H9 (cell line): ENCODE results near the gene CFAP141. TPM values are rescaled to one million over a fixed set of nuclear protein-coding genes. Genes with fewer than 3 reads are reported as not detected.

ENCODE experiments used
- DNase-seq: peaks from one replicate; pipeline ENCODE4 v3.0.0-alpha.2; 2017
- H2AFZ ChIP-seq: one replicate; pipeline ENCODE4 v1.6.1; 2013; ENCODE audit warnings: mild to moderate bottlenecking, low read length, control low read depth, moderate library complexity
- H2AK5ac ChIP-seq: 2 replicates; pipeline ENCODE4 v1.6.1; 2013; ENCODE audit warnings: low read length, control low read depth, mixed read lengths; ENCODE audit not compliant: insufficient read length
- H2BK120ac ChIP-seq: one replicate; pipeline ENCODE4 v1.6.1; 2013; ENCODE audit warnings: low read depth, mild to moderate bottlenecking, low read length, control low read depth, inconsistent platforms; ENCODE audit not compliant: poor library complexity, severe bottlenecking
- H2BK12ac ChIP-seq: 2 replicates; pipeline ENCODE4 v1.6.1; 2013; ENCODE audit warnings: low read length, control low read depth, mixed read lengths, low read depth; ENCODE audit not compliant: insufficient read length
- H2BK15ac ChIP-seq: 2 replicates; pipeline ENCODE4 v1.6.1; 2013; ENCODE audit warnings: low read depth, low read length, control low read depth
- H2BK20ac ChIP-seq: one replicate; pipeline ENCODE4 v1.6.1; 2013; ENCODE audit warnings: low read depth, mild to moderate bottlenecking, low read length, control low read depth, inconsistent platforms; ENCODE audit not compliant: poor library complexity, severe bottlenecking
- H2BK5ac ChIP-seq: 2 replicates; pipeline ENCODE4 v1.6.1; 2013; ENCODE audit warnings: low read length, control low read depth, mixed read lengths; ENCODE audit not compliant: insufficient read length
- H3K14ac ChIP-seq: 2 replicates; pipeline ENCODE4 v1.6.1; 2013; ENCODE audit warnings: low read length, control low read depth; ENCODE audit not compliant: insufficient read depth
- H3K18ac ChIP-seq: 2 replicates; pipeline ENCODE4 v1.6.1; 2013; ENCODE audit warnings: low read depth, mild to moderate bottlenecking, mixed read lengths, low read length, control low read depth; ENCODE audit not compliant: insufficient read length
- H3K23ac ChIP-seq: 2 replicates; pipeline ENCODE4 v1.6.1; 2013; ENCODE audit warnings: low read length, control low read depth, mixed read lengths, low read depth; ENCODE audit not compliant: insufficient read length
- H3K23me2 ChIP-seq: 2 replicates; pipeline ENCODE4 v1.6.1; 2013; ENCODE audit warnings: low read depth, mild to moderate bottlenecking, mixed read lengths, low read length, control low read depth; ENCODE audit not compliant: insufficient read length, poor library complexity, severe bottlenecking
- H3K27ac ChIP-seq: 2 replicates; pipeline ENCODE4 v1.5.1; 2013; ENCODE audit warnings: low read length, control low read depth, mixed read lengths, low read depth; ENCODE audit not compliant: insufficient read length
- H3K27me3 ChIP-seq: 2 replicates; pipeline ENCODE4 v1.6.1; 2013; ENCODE audit warnings: low read length, control low read depth, inconsistent platforms; ENCODE audit not compliant: insufficient read depth
- H3K4ac ChIP-seq: 2 replicates; pipeline ENCODE4 v1.6.1; 2013; ENCODE audit warnings: low read depth, mild to moderate bottlenecking, control low read depth, inconsistent platforms, low read length, moderate library complexity
- H3K4me1 ChIP-seq: 2 replicates; pipeline ENCODE4 v1.6.1; 2013; ENCODE audit warnings: low read length, control low read depth, inconsistent platforms; ENCODE audit not compliant: insufficient read depth
- H3K4me2 ChIP-seq: 2 replicates; pipeline ENCODE4 v1.6.1; 2013; ENCODE audit warnings: low read length, control low read depth, mixed read lengths; ENCODE audit not compliant: insufficient read length, insufficient read depth
- H3K56ac ChIP-seq: 2 replicates; pipeline ENCODE4 v1.6.1; 2013; ENCODE audit warnings: low read depth, mild to moderate bottlenecking, mixed read lengths, low read length, control low read depth; ENCODE audit not compliant: insufficient read length
- H3K79me1 ChIP-seq: 2 replicates; pipeline ENCODE4 v1.6.1; 2013; ENCODE audit warnings: low read depth, mild to moderate bottlenecking, moderate library complexity, low read length, control low read depth, inconsistent platforms; ENCODE audit not compliant: insufficient read depth, poor library complexity, severe bottlenecking
- H3K79me2 ChIP-seq: 2 replicates; pipeline ENCODE4 v1.6.1; 2013; ENCODE audit warnings: low read length, control low read depth, inconsistent platforms; ENCODE audit not compliant: insufficient read depth
- H3K9ac ChIP-seq: 2 replicates; pipeline ENCODE4 v1.6.1; 2013; ENCODE audit warnings: low read length, control low read depth, mixed read lengths; ENCODE audit not compliant: insufficient read length; ENCODE audit errors: extremely low read depth
- H3K9me3 ChIP-seq: one replicate; pipeline ENCODE4 v1.6.1; 2013; ENCODE audit warnings: low read depth, low read length, inconsistent platforms; ENCODE audit not compliant: control insufficient read depth
- H3T11ph ChIP-seq: one replicate; pipeline ENCODE4 v1.6.1; 2013; ENCODE audit warnings: mild to moderate bottlenecking, low read length, control low read depth, inconsistent platforms
- H4K20me1 ChIP-seq: one replicate; pipeline ENCODE4 v1.6.1; 2013; ENCODE audit not compliant: control insufficient read depth, insufficient read length, insufficient read depth
- H4K5ac ChIP-seq: 2 replicates; pipeline ENCODE4 v1.6.1; 2013; ENCODE audit warnings: low read depth, mild to moderate bottlenecking, mixed read lengths, low read length, control low read depth; ENCODE audit not compliant: insufficient read length
- H4K8ac ChIP-seq: replicated peaks from 2 replicates; pipeline ENCODE4 v1.6.1; 2013; ENCODE audit warnings: low read length, control low read depth, mixed read lengths, low read depth; ENCODE audit not compliant: insufficient read length
- H4K91ac ChIP-seq: 2 replicates; pipeline ENCODE4 v1.6.1; 2013; ENCODE audit warnings: low read depth, mild to moderate bottlenecking, moderate library complexity, mixed read lengths, low read length, control low read depth; ENCODE audit not compliant: insufficient read length
- H3K27ac Mint-ChIP-seq, 3 experiments: 2 replicates in 2 of 3; 3 replicates in 1 of 3; pipeline ENCODE4 v1.8.0; 2020 to 2021; ENCODE audit warnings: mixed read lengths in 3 of 3, mild to moderate bottlenecking in 1 of 3, moderate library complexity in 1 of 3
- H3K27me3 Mint-ChIP-seq: 2 replicates; pipeline ENCODE4 v1.8.0; 2021; ENCODE audit warnings: low read depth, mild to moderate bottlenecking, moderate library complexity, mixed read lengths
- H3K36me3 Mint-ChIP-seq, 3 experiments: 2 replicates in 2 of 3; 3 replicates in 1 of 3; pipeline ENCODE4 v1.8.0; 2020 to 2021; ENCODE audit warnings: low read depth in 3 of 3, mixed read lengths in 3 of 3; ENCODE audit not compliant: insufficient read depth in 1 of 3
- H3K4me1 Mint-ChIP-seq, 2 experiments: 2 replicates each; pipeline ENCODE4 v1.8.0; 2020; ENCODE audit warnings: mixed read lengths in 2 of 2
- H3K4me3 Mint-ChIP-seq, 2 experiments: 2 replicates in 1 of 2; 3 replicates in 1 of 2; pipeline ENCODE4 v1.8.0; 2020 to 2021; ENCODE audit warnings: mild to moderate bottlenecking in 2 of 2, mixed read lengths in 2 of 2, moderate library complexity in 1 of 2
- H3K9me3 Mint-ChIP-seq, 2 experiments: 2 replicates in 1 of 2; 3 replicates in 1 of 2; pipeline ENCODE4 v1.8.0; 2020; ENCODE audit warnings: mild to moderate bottlenecking in 2 of 2, mixed read lengths in 2 of 2, moderate library complexity in 1 of 2
- WGBS: extraction: QIAGEN DNeasy Blood & Tissue Kit; methylation state at CpG from one replicate; pipeline ENCODE4 v1.1.7; 2013; ENCODE audit warnings: missing lambda C conversion rate, low lambda C conversion rate, mixed read lengths; ENCODE audit not compliant: insufficient read length; ENCODE audit errors: extremely low coverage; 5-methylcytosine and 5-hydroxymethylcytosine counted together
- total RNA-seq: library from RNA; stranded (reverse); gene quantifications from 2 replicates; pipeline ENCODE4 v1.2.1, GENCODE V29; 2021
- TF ChIP-seq, protein P1 (sequence below): fragments of 200-600 bp; sonication (generic); conservative IDR thresholded peaks from 3 replicates; pipeline ENCODE4 v1.8.0; 2021; ENCODE audit warnings: antibody characterized with exemption, mild to moderate bottlenecking

CFAP141 gene
- total RNA-seq, 1 experiment from 2014 or later = not detected

- Histone ChIP-seq H4K91ac (no peak overlapping the region), H2AFZ (no peak overlapping the region), H4K5ac (no peak overlapping the region), H2BK120ac (peak overlapping the region; percentile 25), H3K27ac (peak overlapping the region; percentile 81), H3K56ac (no peak overlapping the region), H3K4ac (no peak overlapping the region), H2BK15ac (no peak overlapping the region), H3K27me3 (no peaks in the 10 kb centered on the region; the same call in 1 of the 2 replicates), H3K18ac (no peak overlapping the region), H3K79me1 (peaks cover 3% of the 10 kb centered on the region), H2BK20ac (no peak overlapping the region), H3K4me2 (peak overlapping the region; percentile 100), H3K23me2 (peaks cover 9% of the 10 kb centered on the region), H3K4me1 (peaks cover 11% of the 10 kb centered on the region; the same call in 1 of the 2 replicates), H3K23ac (no peak overlapping the region), H2AK5ac (no peak overlapping the region), H3T11ph (no peak overlapping the region), H2BK5ac (no peak overlapping the region), H3K14ac (no peak overlapping the region), H3K9me3 (no peaks in the 10 kb centered on the region), H3K79me2 (peaks cover 39% of the 10 kb centered on the region), H3K9ac (peak overlapping the region; percentile 84), H2BK12ac (no peak overlapping the region), H4K8ac (no peak overlapping the region), H4K20me1 (no peaks in the 10 kb centered on the region)
- Mint-ChIP-seq H3K9me3 (no peaks in the 10 kb centered on the region; a peak in 2 of 5 replicates), H3K4me3 (peak overlapping the region; percentile 100), H3K27me3 (peaks cover 4% of the 10 kb centered on the region), H3K27ac (peak overlapping the region; percentile 100), H3K36me3 (peaks cover 25 to 38% (median 26%) of the 10 kb centered on the region in 3 experiments), H3K4me1 (peaks cover 65 to 79% of the 10 kb centered on the region in 2 experiments)
- WGBS = no CpG with 5 or more reads among the region's 41 CpGs
- peak; percentile 100 for DNase-seq
- TF ChIP-seq, protein P1, sequence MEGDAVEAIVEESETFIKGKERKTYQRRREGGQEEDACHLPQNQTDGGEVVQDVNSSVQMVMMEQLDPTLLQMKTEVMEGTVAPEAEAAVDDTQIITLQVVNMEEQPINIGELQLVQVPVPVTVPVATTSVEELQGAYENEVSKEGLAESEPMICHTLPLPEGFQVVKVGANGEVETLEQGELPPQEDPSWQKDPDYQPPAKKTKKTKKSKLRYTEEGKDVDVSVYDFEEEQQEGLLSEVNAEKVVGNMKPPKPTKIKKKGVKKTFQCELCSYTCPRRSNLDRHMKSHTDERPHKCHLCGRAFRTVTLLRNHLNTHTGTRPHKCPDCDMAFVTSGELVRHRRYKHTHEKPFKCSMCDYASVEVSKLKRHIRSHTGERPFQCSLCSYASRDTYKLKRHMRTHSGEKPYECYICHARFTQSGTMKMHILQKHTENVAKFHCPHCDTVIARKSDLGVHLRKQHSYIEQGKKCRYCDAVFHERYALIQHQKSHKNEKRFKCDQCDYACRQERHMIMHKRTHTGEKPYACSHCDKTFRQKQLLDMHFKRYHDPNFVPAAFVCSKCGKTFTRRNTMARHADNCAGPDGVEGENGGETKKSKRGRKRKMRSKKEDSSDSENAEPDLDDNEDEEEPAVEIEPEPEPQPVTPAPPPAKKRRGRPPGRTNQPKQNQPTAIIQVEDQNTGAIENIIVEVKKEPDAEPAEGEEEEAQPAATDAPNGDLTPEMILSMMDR = no peak
Observed at GRCh38 chr1:154183046-154183915, 22.9 kb downstream of the CFAP141 start.
